HepG2 (cell line): Measurements from ENCODE around the gene CTNNA3. TPM values are rescaled to one million over a fixed set of nuclear protein-coding genes. Genes with fewer than 3 reads are reported as not detected.

Source experiments
- ATAC-seq: fragments of 200-7000 bp; cut with Tn5 transposase; 3 replicates; pipeline ENCODE4 v1.9.1; 2020; ENCODE audit warnings: mild to moderate bottlenecking, moderate library complexity
- BruUV-seq: library from RNA; stranded (reverse); fragments of 400-500 nt; replicated peaks from 2 replicates; lab custom pipeline; 2021; lab: Mats Ljungman, UMichigan
- CTCF ChIA-PET: fragments of 300-600 bp; formaldehyde crosslinking; extraction: SDS; loops from one replicate; lab custom pipeline; 2021; ENCODE audit warnings: low total read pairs, inconsistent platforms, low intra/inter-chr PET ratio; lab: Yijun Ruan, JAX
- POLR2A ChIA-PET: fragments of 350-600 bp; sonication (Branson Sonifier 250); formaldehyde crosslinking; loops from one replicate; lab custom pipeline; 2020; ENCODE audit warnings: antibody characterized with exemption, inconsistent platforms; lab: Yijun Ruan, JAX
- DNase-seq: peaks from one replicate; pipeline ENCODE4 v3.0.0-alpha.2; 2015; ENCODE audit warnings: low spot score
- FAIRE-seq: peaks from 3 replicates; lab custom pipeline; 2011; peaks lifted over from hg19 to GRCh38; lab: Jason Lieb, UNC
- H2AFZ ChIP-seq: one replicate; pipeline ENCODE4 v1.6.1; 2011; ENCODE audit warnings: low read length, inconsistent platforms
- H3K27ac ChIP-seq: fragments of 300-600 bp; 3 replicates; pipeline ENCODE4 v1.8.0; 2011; ENCODE audit warnings: mixed run types, mild to moderate bottlenecking, mixed read lengths, low read length, inconsistent platforms; ENCODE audit not compliant: insufficient read depth; ENCODE audit errors: extremely low read length
- H3K27me3 ChIP-seq, 2 experiments: fragments of 200-600 bp in 1 of 2; 2 replicates in 1 of 2; 3 replicates in 1 of 2; pipeline versions ENCODE4 v1.6.0 to v1.8.0; 2011; ENCODE audit warnings: low read length in 2 of 2, mild to moderate bottlenecking in 2 of 2, moderate library complexity in 2 of 2, inconsistent platforms in 1 of 2; ENCODE audit not compliant: insufficient read depth in 2 of 2, control insufficient read depth in 1 of 2
- H3K36me3 ChIP-seq, 2 experiments: fragments of 200-600 bp in 1 of 2; replicated peaks in 1 of 2; 2 replicates in 1 of 2; 3 replicates in 1 of 2; pipeline versions ENCODE4 v1.5.1 to v1.8.0; 2011; ENCODE audit warnings: low read length in 2 of 2, inconsistent platforms in 1 of 2; ENCODE audit not compliant: insufficient read depth in 2 of 2, control insufficient read depth in 1 of 2
- H3K4me1 ChIP-seq: 2 replicates; pipeline ENCODE4 v1.5.1; 2012; ENCODE audit warnings: low read length, inconsistent platforms; ENCODE audit not compliant: insufficient read depth
- H3K4me2 ChIP-seq: 2 replicates; pipeline ENCODE4 v1.6.0; 2011; ENCODE audit warnings: low read depth, low read length, inconsistent platforms
- H3K4me3 ChIP-seq, 3 experiments: fragments of 200-600 bp in 1 of 3; sonication (generic), shearing (Covaris generic) in 1 of 3; replicated peaks in 1 of 3; 2 replicates each; pipeline ENCODE4 v1.5.1; 2011 to 2016; ENCODE audit warnings: low read length in 3 of 3, inconsistent platforms in 2 of 3, low read depth in 2 of 3, mild to moderate bottlenecking in 2 of 3, control low read depth in 1 of 3, mixed read lengths in 1 of 3; ENCODE audit not compliant: insufficient read depth in 1 of 3
- H3K79me2 ChIP-seq: one replicate; pipeline ENCODE4 v1.6.1; 2011; ENCODE audit warnings: low read length, inconsistent platforms; ENCODE audit not compliant: insufficient read depth
- H3K9ac ChIP-seq: 2 replicates; pipeline ENCODE4 v1.6.0; 2011; ENCODE audit warnings: mild to moderate bottlenecking, low read depth, low read length, inconsistent platforms; ENCODE audit not compliant: insufficient read depth
- H3K9me3 ChIP-seq: 2 replicates; pipeline ENCODE4 v1.5.1; 2012; ENCODE audit warnings: mild to moderate bottlenecking, low read length
- H4K20me1 ChIP-seq: 2 replicates; pipeline ENCODE4 v1.6.0; 2011; ENCODE audit warnings: inconsistent platforms, mild to moderate bottlenecking, low read length, moderate library complexity; ENCODE audit not compliant: insufficient read depth
- ARNTL ChIP-seq: sonication (generic); formaldehyde crosslinking; IDR thresholded peaks from 2 replicates; pipeline ENCODE4 v1.4.0; 2020; ENCODE audit warnings: mild to moderate bottlenecking, missing genetic modification reagents
- BRCA1 ChIP-seq: sonication (generic); formaldehyde crosslinking; IDR thresholded peaks from 2 replicates; pipeline ENCODE4 v1.4.0; 2020; ENCODE audit warnings: missing genetic modification reagents
- DPF2 ChIP-seq: sonication (generic); formaldehyde crosslinking; IDR thresholded peaks from 2 replicates; pipeline ENCODE4 v1.4.0; 2020; ENCODE audit warnings: mild to moderate bottlenecking, low read depth, missing genetic modification reagents, borderline replicate concordance
- GFI1 ChIP-seq: sonication (generic); formaldehyde crosslinking; IDR thresholded peaks from 2 replicates; pipeline ENCODE4 v1.5.0; 2020; ENCODE audit warnings: missing genetic modification reagents, mild to moderate bottlenecking, borderline replicate concordance
- KDM5B ChIP-seq: sonication (generic); formaldehyde crosslinking; IDR thresholded peaks from 2 replicates; pipeline ENCODE4 v1.4.0; 2020; ENCODE audit warnings: missing genetic modification reagents, mild to moderate bottlenecking, borderline replicate concordance
- KLF6 ChIP-seq: IDR thresholded peaks from 2 replicates; pipeline ENCODE4 v1.8.0; 2016; ENCODE audit warnings: missing biosample characterization, missing genetic modification reagents
- NFRKB ChIP-seq: fragments of 450-650 bp; IDR thresholded peaks from 2 replicates; pipeline ENCODE4 v1.6.1; 2017
- PHF21A ChIP-seq: sonication (generic); formaldehyde crosslinking; IDR thresholded peaks from 2 replicates; pipeline ENCODE4 v1.5.0; 2020; ENCODE audit warnings: mild to moderate bottlenecking, missing genetic modification reagents
- REL ChIP-seq: sonication (generic); formaldehyde crosslinking; conservative IDR thresholded peaks from 2 replicates; pipeline ENCODE4 v1.8.0; 2022; ENCODE audit warnings: mild to moderate bottlenecking, missing genetic modification reagents, moderate library complexity
- SALL2 ChIP-seq: sonication (generic); formaldehyde crosslinking; IDR thresholded peaks from 2 replicates; pipeline ENCODE4 v1.8.1; 2023; ENCODE audit warnings: mild to moderate bottlenecking, missing genetic modification reagents, inconsistent platforms
- SRSF9 ChIP-seq: fragments of 200-400 bp; formaldehyde crosslinking; IDR thresholded peaks from 2 replicates; pipeline ENCODE4 v1.6.1; 2018; ENCODE audit warnings: borderline replicate concordance, mild to moderate bottlenecking, low read depth, low read length; ENCODE audit not compliant: insufficient read depth, poor library complexity, severe bottlenecking
- ZNF260 ChIP-seq: sonication (generic); formaldehyde crosslinking; IDR thresholded peaks from 2 replicates; pipeline ENCODE4 v1.4.0; 2020; ENCODE audit warnings: missing genetic modification reagents, low read depth, mild to moderate bottlenecking, borderline replicate concordance
- ZNF496 ChIP-seq: sonication (generic); formaldehyde crosslinking; IDR thresholded peaks from 2 replicates; pipeline ENCODE4 v1.8.1; 2023; ENCODE audit warnings: mild to moderate bottlenecking, moderate library complexity, missing genetic modification reagents; ENCODE audit not compliant: insufficient replicate concordance
- ZNF768 ChIP-seq: sonication (generic); formaldehyde crosslinking; IDR thresholded peaks from 2 replicates; pipeline ENCODE4 v1.4.0; 2020; ENCODE audit warnings: missing genetic modification reagents
- WGBS: methylation state at CpG from one replicate; pipeline ENCODE4 v1.1.6; 2017; ENCODE audit warnings: low lambda C conversion rate; 5-methylcytosine and 5-hydroxymethylcytosine counted together
- in situ Hi-C: cut with HindIII; loops from 2 replicates; pipeline ENCODE4 v1.10.0; 2017; ENCODE audit warnings: low pct_unique_long_range_greater_than_20kb; ENCODE audit not compliant: extremely low pct_ligation_motif_present
- intact Hi-C: fragments of 100-400 bp; cut with micrococcal nuclease; formaldehyde crosslinking; loops from one replicate; pipeline ENCODE4 v1.10.0; 2022; ENCODE audit not compliant: unreplicated experiment
- polyA plus RNA-seq, 8 experiments: library from polyadenylated mRNA; depleted of rRNA in 3 of 8; stranded (reverse) in 7 of 8; unstranded in 1 of 8; fragments of >200 nt; fragmentation: Illumina TruSeq in 4 of 8; extraction: Trizol in 4 of 8; gene quantifications; 2 replicates each; pipeline versions ENCODE4 v1.2.1 to v1.2.3, GENCODE V29; 2011 to 2016; ENCODE audit warnings: low read depth in 4 of 8, missing spikeins in 1 of 8, mixed read lengths in 1 of 8; ENCODE audit not compliant: insufficient read depth in 1 of 8
- total RNA-seq, 5 experiments: library from RNA; depleted of rRNA; stranded (reverse); fragments of >200 nt; fragmentation: Illumina TruSeq; extraction: Trizol; gene quantifications; 2 replicates each; pipeline ENCODE4 v1.2.3, GENCODE V29; 2016; ENCODE audit warnings: low read depth in 1 of 5
- TF ChIP-seq, protein P1 (sequence below): sonication (generic); formaldehyde crosslinking; IDR thresholded peaks from 2 replicates; pipeline ENCODE4 v1.5.1; 2020; ENCODE audit warnings: missing genetic modification reagents, mild to moderate bottlenecking, borderline replicate concordance
- TF ChIP-seq, protein P2 (sequence below): sonication (generic); formaldehyde crosslinking; IDR thresholded peaks from 2 replicates; pipeline ENCODE4 v1.4.0; 2020; ENCODE audit warnings: missing genetic modification reagents, borderline replicate concordance

The CTNNA3 gene
- total and polyA plus RNA-seq, 2 of the 13 experiments (the other 11 are each of a cell fraction or from before 2014, with no cell fraction given) = not detected

- no TSS peak for BruUV-seq
- Histone ChIP-seq H3K79me2 (no peaks in the 10 kb centered on the region), H2AFZ (no peak overlapping the region), H3K27me3 (no peaks in the 10 kb centered on the region), H3K4me2 (no peak overlapping the region), H3K4me3 (no peak overlapping the region), H3K27ac (no peak overlapping the region), H4K20me1 (no peaks in the 10 kb centered on the region), H3K9me3 (no peaks in the 10 kb centered on the region), H3K4me1 (no peaks in the 10 kb centered on the region), H3K36me3 (no peaks in the 10 kb centered on the region), H3K9ac (no peak overlapping the region)
- ChIA-PET CTCF (no interaction called here), POLR2A (no interaction called here)
- no peak for ATAC-seq
- WGBS = 0% methylated on average over 1 of the region's 1 CpG
- intact Hi-C loops (no loop called here), in situ Hi-C loops (no loop called here)
- FAIRE-seq = no peak
- DNase-seq = no peak
- TF ChIP-seq KLF6 (CRISPR knock-in tag) (no peak), SRSF9 (no peak), REL (CRISPR knock-in tag) (no peak), ZNF496 (CRISPR knock-in tag) (no peak), BRCA1 (CRISPR knock-in tag) (no peak)
- TF ChIP-seq, protein P1, sequence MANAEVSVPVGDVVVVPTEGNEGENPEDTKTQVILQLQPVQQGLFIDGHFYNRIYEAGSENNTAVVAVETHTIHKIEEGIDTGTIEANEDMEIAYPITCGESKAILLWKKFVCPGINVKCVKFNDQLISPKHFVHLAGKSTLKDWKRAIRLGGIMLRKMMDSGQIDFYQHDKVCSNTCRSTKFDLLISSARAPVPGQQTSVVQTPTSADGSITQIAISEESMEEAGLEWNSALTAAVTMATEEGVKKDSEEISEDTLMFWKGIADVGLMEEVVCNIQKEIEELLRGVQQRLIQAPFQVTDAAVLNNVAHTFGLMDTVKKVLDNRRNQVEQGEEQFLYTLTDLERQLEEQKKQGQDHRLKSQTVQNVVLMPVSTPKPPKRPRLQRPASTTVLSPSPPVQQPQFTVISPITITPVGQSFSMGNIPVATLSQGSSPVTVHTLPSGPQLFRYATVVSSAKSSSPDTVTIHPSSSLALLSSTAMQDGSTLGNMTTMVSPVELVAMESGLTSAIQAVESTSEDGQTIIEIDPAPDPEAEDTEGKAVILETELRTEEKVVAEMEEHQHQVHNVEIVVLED = no peak
Measured at GRCh38 chr10:66822801-66823200, 873.2 kb downstream of the CTNNA3 start.

DNA sequence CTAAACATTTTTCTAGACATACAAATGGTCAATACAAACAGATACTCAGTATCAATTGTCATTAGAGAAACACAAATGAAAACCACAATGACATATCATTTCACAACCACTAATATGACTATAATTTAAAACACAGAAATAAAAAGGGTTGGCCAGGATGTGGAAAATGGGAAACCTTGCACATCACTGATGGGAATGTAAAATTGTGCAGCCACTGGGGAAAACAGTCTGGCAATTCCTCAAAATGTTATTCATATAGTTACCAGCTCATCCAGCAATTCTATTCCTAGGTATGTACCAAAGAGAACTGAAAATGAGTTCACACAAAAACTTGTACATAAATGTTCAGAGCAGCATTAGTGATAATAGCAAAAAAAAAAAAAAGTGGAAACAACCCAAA, 876.3 kb downstream of the CTNNA3 start:
- no peak overlapping the region for H3K27ac ChIP-seq
- no peaks in the 10 kb centered on the region for H3K27me3 ChIP-seq
- ATAC-seq (no peak), FAIRE-seq (no peak), DNase-seq (no peak)
- no peaks in the 10 kb centered on the region for H3K79me2 ChIP-seq
- no peaks in the 10 kb centered on the region for H3K36me3 ChIP-seq
- H2AFZ ChIP-seq = no peak overlapping the region
- ChIA-PET CTCF (no interaction called here), POLR2A (no interaction called here)
- no TSS peak for BruUV-seq
- in situ Hi-C loops = no loop called here
- no peaks in the 10 kb centered on the region for H3K9me3 ChIP-seq
- intact Hi-C loops = no loop called here
- H4K20me1 ChIP-seq = no peaks in the 10 kb centered on the region
- H3K9ac ChIP-seq = no peak overlapping the region
- H3K4me3 ChIP-seq = no peak overlapping the region
- no peaks in the 10 kb centered on the region for H3K4me1 ChIP-seq
- no peak overlapping the region for H3K4me2 ChIP-seq
- no peak for TF ChIP-seq PHF21A (CRISPR knock-in tag)
- no peak for TF ChIP-seq NFRKB
- no peak for TF ChIP-seq ZNF768
- TF ChIP-seq, protein P2, sequence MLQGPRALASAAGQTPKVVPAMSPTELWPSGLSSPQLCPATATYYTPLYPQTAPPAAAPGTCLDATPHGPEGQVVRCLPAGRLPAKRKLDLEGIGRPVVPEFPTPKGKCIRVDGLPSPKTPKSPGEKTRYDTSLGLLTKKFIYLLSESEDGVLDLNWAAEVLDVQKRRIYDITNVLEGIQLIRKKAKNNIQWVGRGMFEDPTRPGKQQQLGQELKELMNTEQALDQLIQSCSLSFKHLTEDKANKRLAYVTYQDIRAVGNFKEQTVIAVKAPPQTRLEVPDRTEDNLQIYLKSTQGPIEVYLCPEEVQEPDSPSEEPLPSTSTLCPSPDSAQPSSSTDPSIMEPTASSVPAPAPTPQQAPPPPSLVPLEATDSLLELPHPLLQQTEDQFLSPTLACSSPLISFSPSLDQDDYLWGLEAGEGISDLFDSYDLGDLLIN = no peak
- no peak for TF ChIP-seq GFI1 (CRISPR knock-in tag)
- TF ChIP-seq KDM5B (CRISPR knock-in tag) = no peak
- TF ChIP-seq SALL2 (CRISPR knock-in tag) = no peak
- TF ChIP-seq ZNF260 (CRISPR knock-in tag) = no peak
- TF ChIP-seq DPF2 (CRISPR knock-in tag) = no peak
- no peak for TF ChIP-seq ARNTL (CRISPR knock-in tag)
